ENCODE data around the gene RPLP1.

GRCh38 chr15:69498987-69499386 lies 46.4 kb downstream of the RPLP1 start:
- TF ChIP-seq CTCF (IDR thresholded peaks at IDR 0.05; ENCODE audit: low read depth, low read length, missing input control): no peak
- TF ChIP-seq HNF4A (conservative IDR thresholded peaks at IDR 0.05): no peak
- TF ChIP-seq, protein P1, sequence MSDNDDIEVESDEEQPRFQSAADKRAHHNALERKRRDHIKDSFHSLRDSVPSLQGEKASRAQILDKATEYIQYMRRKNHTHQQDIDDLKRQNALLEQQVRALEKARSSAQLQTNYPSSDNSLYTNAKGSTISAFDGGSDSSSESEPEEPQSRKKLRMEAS (IDR thresholded peaks at IDR 0.05): no peak
- no peak for TF ChIP-seq TAF1 (conservative IDR thresholded peaks at IDR 0.05)
- TF ChIP-seq, protein P2, sequence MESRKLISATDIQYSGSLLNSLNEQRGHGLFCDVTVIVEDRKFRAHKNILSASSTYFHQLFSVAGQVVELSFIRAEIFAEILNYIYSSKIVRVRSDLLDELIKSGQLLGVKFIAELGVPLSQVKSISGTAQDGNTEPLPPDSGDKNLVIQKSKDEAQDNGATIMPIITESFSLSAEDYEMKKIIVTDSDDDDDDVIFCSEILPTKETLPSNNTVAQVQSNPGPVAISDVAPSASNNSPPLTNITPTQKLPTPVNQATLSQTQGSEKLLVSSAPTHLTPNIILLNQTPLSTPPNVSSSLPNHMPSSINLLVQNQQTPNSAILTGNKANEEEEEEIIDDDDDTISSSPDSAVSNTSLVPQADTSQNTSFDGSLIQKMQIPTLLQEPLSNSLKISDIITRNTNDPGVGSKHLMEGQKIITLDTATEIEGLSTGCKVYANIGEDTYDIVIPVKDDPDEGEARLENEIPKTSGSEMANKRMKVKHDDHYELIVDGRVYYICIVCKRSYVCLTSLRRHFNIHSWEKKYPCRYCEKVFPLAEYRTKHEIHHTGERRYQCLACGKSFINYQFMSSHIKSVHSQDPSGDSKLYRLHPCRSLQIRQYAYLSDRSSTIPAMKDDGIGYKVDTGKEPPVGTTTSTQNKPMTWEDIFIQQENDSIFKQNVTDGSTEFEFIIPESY (IDR thresholded peaks at IDR 0.05): no peak
- TF ChIP-seq RAD21 (IDR thresholded peaks at IDR 0.05): no peak
- no peak for TF ChIP-seq ATF3 (IDR thresholded peaks at IDR 0.05)
- no peak for TF ChIP-seq RXRA (IDR thresholded peaks at IDR 0.05)
- no peak for TF ChIP-seq JUND (IDR thresholded peaks at IDR 0.05)
- TF ChIP-seq, protein P3, sequence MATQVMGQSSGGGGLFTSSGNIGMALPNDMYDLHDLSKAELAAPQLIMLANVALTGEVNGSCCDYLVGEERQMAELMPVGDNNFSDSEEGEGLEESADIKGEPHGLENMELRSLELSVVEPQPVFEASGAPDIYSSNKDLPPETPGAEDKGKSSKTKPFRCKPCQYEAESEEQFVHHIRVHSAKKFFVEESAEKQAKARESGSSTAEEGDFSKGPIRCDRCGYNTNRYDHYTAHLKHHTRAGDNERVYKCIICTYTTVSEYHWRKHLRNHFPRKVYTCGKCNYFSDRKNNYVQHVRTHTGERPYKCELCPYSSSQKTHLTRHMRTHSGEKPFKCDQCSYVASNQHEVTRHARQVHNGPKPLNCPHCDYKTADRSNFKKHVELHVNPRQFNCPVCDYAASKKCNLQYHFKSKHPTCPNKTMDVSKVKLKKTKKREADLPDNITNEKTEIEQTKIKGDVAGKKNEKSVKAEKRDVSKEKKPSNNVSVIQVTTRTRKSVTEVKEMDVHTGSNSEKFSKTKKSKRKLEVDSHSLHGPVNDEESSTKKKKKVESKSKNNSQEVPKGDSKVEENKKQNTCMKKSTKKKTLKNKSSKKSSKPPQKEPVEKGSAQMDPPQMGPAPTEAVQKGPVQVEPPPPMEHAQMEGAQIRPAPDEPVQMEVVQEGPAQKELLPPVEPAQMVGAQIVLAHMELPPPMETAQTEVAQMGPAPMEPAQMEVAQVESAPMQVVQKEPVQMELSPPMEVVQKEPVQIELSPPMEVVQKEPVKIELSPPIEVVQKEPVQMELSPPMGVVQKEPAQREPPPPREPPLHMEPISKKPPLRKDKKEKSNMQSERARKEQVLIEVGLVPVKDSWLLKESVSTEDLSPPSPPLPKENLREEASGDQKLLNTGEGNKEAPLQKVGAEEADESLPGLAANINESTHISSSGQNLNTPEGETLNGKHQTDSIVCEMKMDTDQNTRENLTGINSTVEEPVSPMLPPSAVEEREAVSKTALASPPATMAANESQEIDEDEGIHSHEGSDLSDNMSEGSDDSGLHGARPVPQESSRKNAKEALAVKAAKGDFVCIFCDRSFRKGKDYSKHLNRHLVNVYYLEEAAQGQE (IDR thresholded peaks at IDR 0.05): no peak
- no peak for TF ChIP-seq YY1 (IDR thresholded peaks at IDR 0.05)
